Measurements from ENCODE around the gene TICAM2.

The TICAM2 gene

GRCh38 chr5:115586525-115587146 is 15.6 kb downstream of the TICAM2 start:
- Histone ChIP-seq H3F3A (ENCODE audit: insufficient read depth, low read length) (no peaks in the 10 kb centered on the region), H3K9me2 (replicated peaks; ENCODE audit: insufficient read depth, low read length) (no peaks in the 10 kb centered on the region), H3K9ac (ENCODE audit: low read length) (no peak overlapping the region), H3K9me3 (replicated peaks; ENCODE audit: insufficient read depth, low read length) (no peaks in the 10 kb centered on the region), H3K4me2 (ENCODE audit: low read depth, low read length) (no peak overlapping the region), H3K4me1 (ENCODE audit: low read length) (0 out of 2 replicates have a peak, but pooled peaks cover 6% of the 10 kb centered on the region), H2AFZ (ENCODE audit: low read length) (no peak overlapping the region), H3K27ac (ENCODE audit: low read length) (no peak overlapping the region), H3K4me3 (ENCODE audit: low read length) (no peak overlapping the region), H3K79me2 (ENCODE audit: low read length) (no peaks in the 10 kb centered on the region), H4K20me1 (ENCODE audit: insufficient read depth, low read length) (no peaks in the 10 kb centered on the region), H3K27me3 (replicated peaks; ENCODE audit: insufficient read depth, low read length) (no peaks in the 10 kb centered on the region), H3K36me3 (replicated peaks; ENCODE audit: insufficient read depth, low read length) (no peaks in the 10 kb centered on the region)
- TF ChIP-seq, protein P1, sequence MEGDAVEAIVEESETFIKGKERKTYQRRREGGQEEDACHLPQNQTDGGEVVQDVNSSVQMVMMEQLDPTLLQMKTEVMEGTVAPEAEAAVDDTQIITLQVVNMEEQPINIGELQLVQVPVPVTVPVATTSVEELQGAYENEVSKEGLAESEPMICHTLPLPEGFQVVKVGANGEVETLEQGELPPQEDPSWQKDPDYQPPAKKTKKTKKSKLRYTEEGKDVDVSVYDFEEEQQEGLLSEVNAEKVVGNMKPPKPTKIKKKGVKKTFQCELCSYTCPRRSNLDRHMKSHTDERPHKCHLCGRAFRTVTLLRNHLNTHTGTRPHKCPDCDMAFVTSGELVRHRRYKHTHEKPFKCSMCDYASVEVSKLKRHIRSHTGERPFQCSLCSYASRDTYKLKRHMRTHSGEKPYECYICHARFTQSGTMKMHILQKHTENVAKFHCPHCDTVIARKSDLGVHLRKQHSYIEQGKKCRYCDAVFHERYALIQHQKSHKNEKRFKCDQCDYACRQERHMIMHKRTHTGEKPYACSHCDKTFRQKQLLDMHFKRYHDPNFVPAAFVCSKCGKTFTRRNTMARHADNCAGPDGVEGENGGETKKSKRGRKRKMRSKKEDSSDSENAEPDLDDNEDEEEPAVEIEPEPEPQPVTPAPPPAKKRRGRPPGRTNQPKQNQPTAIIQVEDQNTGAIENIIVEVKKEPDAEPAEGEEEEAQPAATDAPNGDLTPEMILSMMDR (IDR thresholded peaks at IDR 0.05; ENCODE audit: low read length) = peak; percentile 55
- TF ChIP-seq EZH2phosphoT487 (IDR thresholded peaks at IDR 0.05; ENCODE audit: low read length) = no peak
- no peak for TF ChIP-seq EZH2 (optimal IDR thresholded peaks at IDR 0.05; ENCODE audit: low read depth, low read length)
- peak; percentile 39 for DNase-seq

GRCh38 chr5:115585265-115585664 is 17.0 kb downstream of the TICAM2 start:
- Histone ChIP-seq H3K4me1 (ENCODE audit: low read length) (0 out of 2 replicates have a peak, but pooled peaks cover 6% of the 10 kb centered on the region), H3K9me3 (replicated peaks; ENCODE audit: insufficient read depth, low read length) (no peaks in the 10 kb centered on the region), H3K36me3 (replicated peaks; ENCODE audit: insufficient read depth, low read length) (no peaks in the 10 kb centered on the region), H3K27me3 (replicated peaks; ENCODE audit: insufficient read depth, low read length) (no peaks in the 10 kb centered on the region), H2AFZ (ENCODE audit: low read length) (no peak overlapping the region), H3F3A (ENCODE audit: insufficient read depth, low read length) (no peaks in the 10 kb centered on the region), H3K9ac (ENCODE audit: low read length) (no peak overlapping the region), H3K79me2 (ENCODE audit: low read length) (no peaks in the 10 kb centered on the region), H3K9me2 (replicated peaks; ENCODE audit: insufficient read depth, low read length) (no peaks in the 10 kb centered on the region), H4K20me1 (ENCODE audit: insufficient read depth, low read length) (no peaks in the 10 kb centered on the region), H3K4me3 (ENCODE audit: low read length) (no peak overlapping the region), H3K4me2 (ENCODE audit: low read depth, low read length) (no peak overlapping the region), H3K27ac (ENCODE audit: low read length) (no peak overlapping the region)
- no peak for TF ChIP-seq EZH2 (optimal IDR thresholded peaks at IDR 0.05; ENCODE audit: low read depth, low read length)
- no peak for TF ChIP-seq EZH2phosphoT487 (IDR thresholded peaks at IDR 0.05; ENCODE audit: low read length)
- TF ChIP-seq, protein P1 (IDR thresholded peaks at IDR 0.05; ENCODE audit: low read length) = no peak
- DNase-seq = no peak

GRCh38 chr5:115584501-115584900 is 17.8 kb downstream of the TICAM2 start:
- H3K27me3 ChIP-seq (replicated peaks; ENCODE audit: insufficient read depth, low read length) = no peaks in the 10 kb centered on the region
- no peak overlapping the region for H3K4me2 ChIP-seq (ENCODE audit: low read depth, low read length)
- no peaks in the 10 kb centered on the region for H3F3A ChIP-seq (ENCODE audit: insufficient read depth, low read length)
- no peaks in the 10 kb centered on the region for H4K20me1 ChIP-seq (ENCODE audit: insufficient read depth, low read length)
- H2AFZ ChIP-seq (ENCODE audit: low read length) = no peak overlapping the region
- TF ChIP-seq EZH2phosphoT487 (IDR thresholded peaks at IDR 0.05; ENCODE audit: low read length) (no peak), EZH2 (optimal IDR thresholded peaks at IDR 0.05; ENCODE audit: low read depth, low read length) (no peak)
- TF ChIP-seq, protein P1 (IDR thresholded peaks at IDR 0.05; ENCODE audit: low read length) = no peak
- H3K9ac ChIP-seq (ENCODE audit: low read length) = no peak overlapping the region
- DNase-seq = no peak
- no peak overlapping the region for H3K4me3 ChIP-seq (ENCODE audit: low read length)
- H3K79me2 ChIP-seq (ENCODE audit: low read length) = no peaks in the 10 kb centered on the region
- no peaks in the 10 kb centered on the region for H3K36me3 ChIP-seq (replicated peaks; ENCODE audit: insufficient read depth, low read length)
- H3K9me2 ChIP-seq (replicated peaks; ENCODE audit: insufficient read depth, low read length) = no peaks in the 10 kb centered on the region
- no peak overlapping the region for H3K27ac ChIP-seq (ENCODE audit: low read length)
- 0 out of 2 replicates have a peak, but pooled peaks cover 6% of the 10 kb centered on the region for H3K4me1 ChIP-seq (ENCODE audit: low read length)
- H3K9me3 ChIP-seq (replicated peaks; ENCODE audit: insufficient read depth, low read length) = no peaks in the 10 kb centered on the region

Data from MM.1S (cell line).